Spinal cord (tissue), 10 donors: ENCODE results near the gene LGI1. TPM values are rescaled to one million over a fixed set of nuclear protein-coding genes. Genes with fewer than 3 reads are reported as not detected.

ENCODE experiments used
- DNase-seq, 6 donors: peaks; one replicate each; pipeline versions ENCODE4 v3.0.0 to v3.0.0-alpha.2; 2013 to 2015; ENCODE audit warnings: low spot score in 6 of 6, low read depth in 4 of 6
- H3K27ac ChIP-seq: one replicate; pipeline ENCODE4 v1.5.1; 2013; ENCODE audit warnings: low read depth, low read length, control low read depth
- H3K27me3 ChIP-seq: one replicate; pipeline ENCODE4 v1.6.1; 2013; ENCODE audit warnings: low read length; ENCODE audit not compliant: control insufficient read depth, insufficient read depth
- H3K36me3 ChIP-seq: one replicate; pipeline ENCODE4 v1.6.1; 2013; ENCODE audit warnings: low read length; ENCODE audit not compliant: control insufficient read depth, insufficient read depth
- H3K4me1 ChIP-seq: one replicate; pipeline ENCODE4 v1.6.1; 2013; ENCODE audit warnings: low read length; ENCODE audit not compliant: control insufficient read depth, insufficient read depth
- H3K4me3 ChIP-seq: one replicate; pipeline ENCODE4 v1.5.1; 2013; ENCODE audit warnings: low read depth, low read length, control low read depth
- H3K9me3 ChIP-seq: one replicate; pipeline ENCODE4 v1.6.1; 2013; ENCODE audit warnings: low read length; ENCODE audit not compliant: control insufficient read depth, insufficient read depth
- WGBS: methylation state at CpG from one replicate; pipeline ENCODE4 v1.1.5; 2013; ENCODE audit warnings: missing lambda C conversion rate; ENCODE audit not compliant: insufficient coverage; 5-methylcytosine and 5-hydroxymethylcytosine counted together
- polyA plus RNA-seq, 2 donors: library from polyadenylated mRNA; unstranded; fragments of 120-200 nt; gene quantifications; one replicate each; pipeline ENCODE4 v1.2.1, GENCODE V29; 2013; ENCODE audit not compliant: insufficient read length in 2 of 2
- total RNA-seq, 2 donors: library from RNA; depleted of rRNA in 1 of 2; stranded (reverse); fragments of 120-200 nt in 1 of 2; fragments of >200 nt in 1 of 2; gene quantifications; one replicate each; pipeline versions ENCODE4 v1.2.3 to v1.2.4, GENCODE V29; 2013 to 2014
- donor health status: healthy.

The LGI1 gene
- total and polyA plus RNA-seq, 4 donors = 32.4 to 68.7 (median 47.6) TPM

- Histone ChIP-seq H3K36me3 (no peaks in the 10 kb centered on the region), H3K4me1 (no peaks in the 10 kb centered on the region), H3K9me3 (peaks cover 2% of the 10 kb centered on the region), H3K27ac (no peak overlapping the region), H3K4me3 (no peak overlapping the region), H3K27me3 (no peaks in the 10 kb centered on the region)
- no peak for DNase-seq
- 63% methylated on average over 5 of the region's 5 CpGs for WGBS
These were observed 78.0 kb downstream of the LGI1 start for GRCh38 chr10:93835770-93836169.

- DNase-seq = peak in 1 of 6 donors; percentile 82
- H3K4me3 ChIP-seq = no peak overlapping the region
- H3K36me3 ChIP-seq = no peaks in the 10 kb centered on the region
- H3K27ac ChIP-seq = no peak overlapping the region
- H3K9me3 ChIP-seq = peaks cover 2% of the 10 kb centered on the region
- no peaks in the 10 kb centered on the region for H3K27me3 ChIP-seq
- 67% methylated on average over 1 of the region's 1 CpG for WGBS
- no peaks in the 10 kb centered on the region for H3K4me1 ChIP-seq
These were observed 80.1 kb downstream of the LGI1 start for GRCh38 chr10:93837822-93838221.

- no peaks in the 10 kb centered on the region for H3K36me3 ChIP-seq
- H3K4me1 ChIP-seq = no peaks in the 10 kb centered on the region
- H3K27me3 ChIP-seq = no peaks in the 10 kb centered on the region
These were observed 80.5 kb downstream of the LGI1 start for GRCh38 chr10:93838278-93838677.

GRCh38 chr10:93841961-93842360, 84.2 kb downstream of the LGI1 start:
- Histone ChIP-seq H3K9me3 (no peaks in the 10 kb centered on the region), H3K27ac (no peak overlapping the region), H3K36me3 (no peaks in the 10 kb centered on the region), H3K4me3 (no peak overlapping the region), H3K4me1 (no peaks in the 10 kb centered on the region), H3K27me3 (no peaks in the 10 kb centered on the region)
- 18% methylated on average over 3 of the region's 3 CpGs for WGBS
- DNase-seq = no peak

More at GRCh38 chr10:93838278-93838677, 80.5 kb downstream of the LGI1 start:
- H3K4me3 ChIP-seq = no peak overlapping the region
- no peak for DNase-seq
- no peak overlapping the region for H3K27ac ChIP-seq
- peaks cover 2% of the 10 kb centered on the region for H3K9me3 ChIP-seq

GRCh38 chr10:93844979-93845626, 87.4 kb downstream of the LGI1 start:
- no peak overlapping the region for H3K27ac ChIP-seq
- WGBS = 95% methylated on average over 27 of the region's 30 CpGs
- no peaks in the 10 kb centered on the region for H3K9me3 ChIP-seq
- no peak overlapping the region for H3K4me3 ChIP-seq
- H3K27me3 ChIP-seq = no peaks in the 10 kb centered on the region
- H3K4me1 ChIP-seq = no peaks in the 10 kb centered on the region
- no peaks in the 10 kb centered on the region for H3K36me3 ChIP-seq
- DNase-seq = no peak

Other genes starting within 250 kb of the LGI1 start
- under 1 TPM; 0.06 to 0.30 TPM for gene FFAR4, start 191.3 kb upstream of the LGI1 start, total RNA-seq
- gene FFAR4, start 191.3 kb upstream of the LGI1 start, polyA plus RNA-seq = under 1 TPM; 0.26 to 0.30 TPM
- 1 to 10 TPM; 2.3 to 3.7 TPM for gene RBP4, start 156.7 kb upstream of the LGI1 start, total RNA-seq
- 1 to 10 TPM; 7.3 to 8.6 TPM for gene RBP4, start 156.7 kb upstream of the LGI1 start, polyA plus RNA-seq
- not detected for gene PDE6C, start 145.4 kb upstream of the LGI1 start, total RNA-seq
- gene PDE6C, start 145.4 kb upstream of the LGI1 start, polyA plus RNA-seq = 1 to 10 TPM in 1 of 2 donors, under 1 TPM in 1; 0.82 to 3.5 TPM
- 10 to 100 TPM; 10.0 to 21.8 TPM for gene FRA10AC1, start 55.3 kb upstream of the LGI1 start, total RNA-seq
- 10 to 100 TPM; 34.5 to 35.7 TPM for gene FRA10AC1, start 55.3 kb upstream of the LGI1 start, polyA plus RNA-seq
- gene SLC35G1, start 136.0 kb downstream of the LGI1 start, total RNA-seq = 10 to 100 TPM; 16.3 to 26.3 TPM
- gene SLC35G1, start 136.0 kb downstream of the LGI1 start, polyA plus RNA-seq = 10 to 100 TPM; 15.2 to 17.5 TPM
- 10 to 100 TPM; 23.3 to 24.6 TPM for gene PLCE1, start 236.0 kb downstream of the LGI1 start, total RNA-seq
- gene PLCE1, start 236.0 kb downstream of the LGI1 start, polyA plus RNA-seq = 10 to 100 TPM; 15.5 to 20.0 TPM